GM18520 (cell line): ENCODE data around the gene ORAI3.
A peak's percentile ranks its signal among the peaks of the same experiment; 100 is the strongest.

Experiments
- ATAC-seq: cut with Tn5 transposase; IDR thresholded peaks from one replicate; pipeline ENCODE4 v1.9.1; 2021; ENCODE audit not compliant: unreplicated experiment

Gene ORAI3

DNA sequence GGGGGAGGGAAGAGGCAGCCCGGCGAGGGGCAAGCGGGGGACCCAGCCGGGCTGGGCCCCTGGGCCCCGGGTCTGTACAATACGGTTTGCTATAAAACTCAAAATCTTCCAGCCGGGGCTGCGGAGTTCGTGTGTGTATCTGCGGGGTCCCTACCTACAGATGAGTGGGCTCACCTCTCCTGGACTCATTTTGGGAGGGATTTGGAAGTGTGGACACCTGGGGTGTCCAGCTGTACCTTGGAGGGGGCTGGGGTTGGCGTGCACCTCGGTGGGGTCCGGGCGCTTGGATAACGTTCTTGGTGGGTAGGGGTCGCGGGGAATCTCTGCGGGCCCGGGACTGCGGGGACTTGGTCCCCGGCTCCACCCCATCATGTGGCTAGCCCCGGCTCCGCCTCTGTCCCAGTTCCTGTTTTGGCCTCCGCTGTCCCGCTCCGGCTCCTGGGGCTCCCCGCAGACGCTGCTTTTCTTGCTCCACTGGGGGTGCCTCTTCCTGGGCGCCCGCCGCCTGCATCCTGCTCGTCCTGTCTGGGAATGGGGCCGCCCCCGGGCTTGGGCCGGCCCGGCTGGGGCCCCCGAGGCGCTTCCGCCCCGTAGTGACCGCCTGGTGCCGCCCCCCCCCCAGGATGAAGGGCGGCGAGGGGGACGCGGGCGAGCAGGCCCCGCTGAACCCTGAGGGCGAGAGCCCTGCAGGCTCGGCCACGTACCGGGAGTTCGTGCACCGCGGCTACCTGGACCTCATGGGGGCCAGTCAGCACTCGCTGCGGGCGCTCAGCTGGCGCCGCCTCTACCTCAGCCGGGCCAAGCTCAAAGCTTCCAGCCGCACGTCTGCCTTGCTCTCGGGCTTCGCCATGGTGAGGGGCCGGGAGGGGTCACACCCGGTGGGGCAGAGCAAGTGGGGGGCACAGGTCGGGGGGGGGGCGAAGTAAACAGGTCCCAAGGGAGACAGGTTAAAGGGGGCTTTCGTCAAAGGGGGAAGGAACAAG lies at the start of gene ORAI3:
Gene ORAI3, plus strand, starts transcription at position 402 of the 983 bp plus-strand sequence. Its CDS starts 222 bp downstream, at position 624.
- peak; percentile 46 for ATAC-seq

DNA sequence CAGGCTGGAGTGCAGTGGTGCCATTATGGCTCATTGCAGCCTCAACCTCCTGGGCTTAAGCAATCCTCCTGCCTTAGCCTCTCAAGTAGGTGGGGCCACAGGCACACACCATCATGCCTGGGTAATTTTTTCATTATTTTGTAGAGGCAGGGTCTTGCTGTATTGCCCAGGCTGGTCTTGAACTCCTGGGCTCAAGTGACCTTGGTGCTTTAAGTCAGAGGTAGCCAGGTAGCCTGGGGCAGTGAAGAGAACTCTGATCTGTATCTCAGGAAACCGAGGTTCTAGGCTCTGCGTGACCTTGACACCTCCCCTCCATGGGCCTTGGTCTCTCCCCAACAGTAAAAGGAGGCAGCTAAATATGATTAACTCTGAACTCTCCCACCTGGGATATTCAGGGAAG lies 49.1 kb upstream of the ORAI3 start:
- no peak for ATAC-seq

DNA sequence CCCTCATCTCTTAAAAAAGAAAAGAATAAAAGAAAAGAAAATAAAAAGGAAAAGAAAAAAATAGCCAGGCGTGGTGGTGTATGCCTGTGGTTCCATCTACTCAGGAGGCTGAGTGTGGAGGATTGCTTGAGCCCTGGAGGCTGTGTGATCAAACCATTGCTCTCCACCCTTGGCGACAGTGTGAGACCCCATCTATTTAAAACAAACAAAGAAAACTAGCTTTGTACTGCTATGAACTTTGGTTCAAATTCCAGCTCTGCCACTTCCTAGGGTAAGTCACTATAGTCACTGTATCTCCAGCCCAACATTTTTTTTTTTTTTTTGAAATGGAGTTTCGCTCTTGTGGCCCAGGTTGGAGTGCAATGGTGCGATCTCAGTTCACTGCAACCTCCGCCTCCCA lies 48.3 kb upstream of the ORAI3 start:
- no peak for ATAC-seq

DNA sequence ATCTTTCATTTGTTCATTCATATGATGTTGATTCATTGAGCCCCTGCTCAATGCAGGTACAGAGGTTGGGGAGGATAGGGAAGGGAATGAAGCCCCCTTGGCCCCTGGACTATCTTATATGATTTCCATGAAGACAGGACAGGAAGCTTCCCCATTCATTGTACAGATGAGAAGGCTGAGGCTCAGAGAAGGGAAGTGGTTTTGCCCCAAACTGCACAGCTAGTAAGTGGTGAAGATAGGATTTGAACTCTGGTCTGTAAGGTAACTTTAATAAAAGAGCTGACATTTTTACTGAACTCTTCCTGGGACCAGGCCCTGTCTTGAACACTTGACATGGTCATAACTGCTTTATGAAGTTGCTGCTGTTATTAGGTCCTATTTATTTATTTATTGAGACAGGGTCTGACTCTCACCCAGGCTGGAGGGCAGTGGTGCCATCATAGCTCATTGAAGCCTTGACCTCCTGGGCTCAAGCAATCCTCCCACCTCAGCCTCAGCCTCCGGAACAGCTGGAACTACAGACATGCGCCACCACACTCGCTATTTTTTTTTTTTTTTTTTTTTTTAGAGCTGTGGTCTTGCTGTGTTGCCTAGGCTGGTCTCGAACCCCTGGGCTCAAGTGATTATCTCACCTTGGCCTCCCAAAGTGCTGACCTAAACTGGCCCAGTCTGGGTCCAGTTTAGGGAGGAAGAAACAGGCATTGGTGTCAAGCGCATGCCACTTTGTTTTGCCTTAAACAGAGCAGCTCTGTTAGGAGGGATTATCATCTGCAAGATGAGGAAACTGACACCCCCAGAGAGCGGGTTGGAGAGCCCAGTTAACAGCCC lies 47.5 kb upstream of the ORAI3 start:
- no peak for ATAC-seq

DNA sequence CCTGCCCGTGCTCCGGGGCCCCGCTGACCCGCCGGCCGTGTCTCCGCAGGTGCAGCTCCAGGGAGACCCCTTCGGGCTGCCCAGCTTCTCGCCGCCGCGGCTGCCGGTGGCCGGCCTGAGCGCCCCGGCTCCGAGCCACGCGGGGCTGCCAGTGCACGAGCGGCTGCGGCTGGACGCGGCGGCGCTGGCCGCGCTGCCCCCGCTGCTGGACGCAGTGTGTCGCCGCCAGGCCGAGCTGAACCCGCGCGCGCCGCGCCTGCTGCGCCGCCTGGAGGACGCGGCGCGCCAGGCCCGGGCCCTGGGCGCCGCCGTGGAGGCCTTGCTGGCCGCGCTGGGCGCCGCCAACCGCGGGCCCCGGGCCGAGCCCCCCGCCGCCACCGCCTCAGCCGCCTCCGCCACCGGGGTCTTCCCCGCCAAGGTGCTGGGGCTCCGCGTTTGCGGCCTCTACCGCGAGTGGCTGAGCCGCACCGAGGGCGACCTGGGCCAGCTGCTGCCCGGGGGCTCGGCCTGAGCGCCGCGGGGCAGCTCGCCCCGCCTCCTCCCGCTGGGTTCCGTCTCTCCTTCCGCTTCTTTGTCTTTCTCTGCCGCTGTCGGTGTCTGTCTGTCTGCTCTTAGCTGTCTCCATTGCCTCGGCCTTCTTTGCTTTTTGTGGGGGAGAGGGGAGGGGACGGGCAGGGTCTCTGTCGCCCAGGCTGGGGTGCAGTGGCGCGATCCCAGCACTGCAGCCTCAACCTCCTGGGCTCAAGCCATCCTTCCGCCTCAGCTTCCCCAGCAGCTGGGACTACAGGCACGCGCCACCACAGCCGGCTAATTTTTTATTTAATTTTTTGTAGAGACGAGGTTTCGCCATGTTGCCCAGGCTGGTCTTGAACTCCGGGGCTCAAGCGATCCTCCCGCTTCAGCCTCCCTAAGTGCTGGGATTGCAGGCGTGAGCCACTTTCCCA lies 46.6 kb upstream of the ORAI3 start:
- ATAC-seq = no peak

DNA sequence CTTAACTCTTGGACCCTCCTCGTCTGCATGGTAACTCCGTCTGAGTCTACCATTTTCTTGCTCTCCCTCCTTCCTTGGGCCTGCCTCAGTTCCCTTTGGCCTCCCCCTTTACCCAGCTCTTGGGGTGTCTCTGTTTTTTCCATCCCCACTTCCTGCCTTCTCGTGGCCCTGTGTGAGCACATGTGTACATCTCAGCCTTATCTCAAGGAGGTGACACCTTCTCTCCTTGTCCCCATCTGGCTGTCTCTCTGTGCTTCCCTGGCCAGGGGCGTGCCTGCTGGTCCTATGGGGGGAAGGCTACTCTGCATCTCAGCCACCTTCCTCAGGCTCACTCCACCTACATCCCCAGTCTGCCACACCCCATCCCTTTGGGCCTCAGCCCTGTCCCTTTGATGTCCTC lies 45.9 kb upstream of the ORAI3 start:
- ATAC-seq = no peak

DNA sequence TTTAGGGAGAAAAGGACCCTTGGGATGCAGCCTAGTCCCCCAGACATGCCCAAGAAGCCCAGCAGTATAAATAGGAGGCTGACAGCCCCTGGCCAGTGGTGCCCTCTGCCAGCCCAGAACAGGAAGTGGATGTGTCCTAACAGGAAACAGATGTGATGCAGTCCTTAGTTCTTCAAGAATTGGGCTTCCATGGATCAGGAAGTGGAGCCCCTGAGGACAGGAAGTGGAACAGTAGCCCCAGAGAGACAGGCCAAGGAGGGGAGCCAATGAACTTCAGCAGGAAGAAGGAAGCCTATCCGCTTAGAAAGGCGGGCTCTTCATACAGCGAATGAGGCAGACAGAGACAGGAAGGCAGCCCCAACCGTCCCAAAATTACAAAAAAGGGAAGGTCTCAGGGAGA lies 45.3 kb upstream of the ORAI3 start:
- no peak for ATAC-seq

DNA sequence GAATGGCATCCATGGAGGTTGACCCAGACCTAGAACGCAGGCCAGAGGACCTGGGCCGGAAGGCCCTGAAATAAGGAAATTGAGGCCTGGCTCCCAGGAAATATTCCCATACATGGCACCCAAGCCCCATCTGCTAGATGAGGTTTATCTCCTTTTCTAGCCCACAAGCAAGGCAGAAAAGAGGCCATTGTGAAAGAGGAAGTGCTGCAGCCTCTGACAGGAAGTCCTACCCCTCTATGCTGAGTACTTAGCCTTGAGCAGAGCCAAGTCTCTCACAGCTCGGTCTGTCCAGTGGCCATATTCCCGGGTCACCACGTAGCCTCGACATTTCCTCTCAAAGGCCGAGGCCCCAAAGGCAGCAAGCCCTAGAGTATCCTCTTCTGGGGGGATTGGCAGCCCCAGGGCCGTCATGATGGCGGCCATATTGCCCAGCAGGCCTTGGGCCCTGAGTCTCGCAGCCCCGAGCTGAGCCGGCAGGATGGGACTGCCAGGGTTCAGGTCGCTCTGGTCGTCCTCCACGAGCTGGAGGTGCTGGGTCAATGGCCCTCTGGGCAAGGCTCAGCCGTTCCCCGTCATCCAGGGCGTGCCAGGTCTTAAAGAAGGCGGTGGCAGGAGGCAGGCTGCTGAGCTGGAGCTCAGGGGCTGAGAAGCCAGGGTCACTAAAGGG lies 44.6 kb upstream of the ORAI3 start:
- no peak for ATAC-seq

DNA sequence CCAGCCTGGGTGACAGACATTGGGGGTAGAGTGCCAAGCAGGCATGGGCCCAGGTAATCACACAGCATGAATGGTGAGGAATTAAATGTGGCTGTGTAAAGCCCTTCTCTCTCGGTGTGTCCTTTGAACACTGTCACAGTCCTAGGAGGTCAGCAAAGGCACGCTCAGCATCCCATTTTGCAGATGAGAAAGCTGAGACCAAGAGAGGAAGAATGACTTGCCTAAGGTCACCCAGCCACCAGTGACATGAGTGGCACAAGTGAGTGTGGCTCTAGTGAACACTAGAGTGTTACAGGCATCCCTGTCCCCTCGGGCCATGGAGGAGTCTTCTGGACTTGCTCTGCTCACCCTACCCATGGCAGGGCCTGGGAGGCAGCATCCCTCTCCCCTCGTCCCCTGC lies 41.8 kb upstream of the ORAI3 start:
- no peak for ATAC-seq

DNA sequence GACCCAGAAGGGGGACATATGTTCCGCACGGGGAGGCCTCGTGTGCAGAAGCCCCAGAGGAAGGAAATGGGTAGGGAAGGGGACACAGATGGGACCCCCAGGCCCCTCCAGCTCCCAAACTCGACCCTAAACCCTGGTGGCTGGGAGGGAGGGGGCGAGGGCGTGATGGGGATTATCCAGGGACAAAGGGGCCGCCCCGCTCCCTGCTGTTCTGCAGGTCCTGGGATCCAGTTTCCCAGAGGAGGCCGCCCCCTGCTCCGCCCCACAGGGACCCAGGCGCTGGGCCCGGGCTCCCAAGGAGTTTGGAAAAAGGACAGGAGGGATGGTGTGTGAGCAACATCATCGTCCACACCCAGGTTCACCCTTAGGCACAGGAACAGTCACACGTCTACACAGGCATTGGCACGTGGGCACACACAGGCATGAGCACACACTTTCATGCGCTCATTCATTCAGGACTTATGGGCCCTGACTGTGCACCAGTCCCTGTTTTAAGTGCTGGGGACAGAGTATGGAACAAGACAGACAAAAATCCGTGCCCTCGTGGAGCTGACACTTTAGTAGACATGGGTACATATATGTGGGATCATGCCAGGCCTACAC lies 38.3 kb upstream of the ORAI3 start:
- ATAC-seq = no peak

DNA sequence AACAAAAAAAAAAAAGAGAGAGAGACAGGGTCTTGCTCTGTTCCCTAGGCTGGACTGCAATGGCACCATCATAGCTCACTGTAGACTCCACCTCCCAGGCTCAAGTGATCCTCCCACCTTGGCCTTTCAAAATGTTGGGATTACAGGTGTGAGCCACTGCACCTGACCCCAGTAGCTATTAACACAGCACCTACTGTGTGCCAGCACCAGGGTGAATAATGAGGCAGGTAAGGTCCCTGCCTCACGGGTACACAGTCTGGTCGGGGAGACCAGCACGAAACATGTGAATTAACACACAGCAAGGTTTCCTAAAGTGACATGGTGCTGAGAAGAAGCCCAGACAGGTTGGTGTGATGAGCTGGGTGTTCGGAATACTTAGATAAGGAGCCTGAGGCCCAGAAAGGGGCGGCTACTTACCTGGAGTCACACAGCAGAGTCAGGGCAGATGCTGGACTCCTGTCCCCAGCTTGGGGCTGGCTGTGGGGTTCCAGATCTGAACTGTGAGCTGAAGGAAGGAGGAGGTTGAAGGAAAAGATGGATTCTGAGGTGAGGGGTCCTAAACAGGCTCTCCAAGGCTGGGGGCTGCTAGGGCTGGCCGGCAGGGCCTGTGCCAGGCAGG lies 36.0 kb upstream of the ORAI3 start:
- ATAC-seq = no peak

DNA sequence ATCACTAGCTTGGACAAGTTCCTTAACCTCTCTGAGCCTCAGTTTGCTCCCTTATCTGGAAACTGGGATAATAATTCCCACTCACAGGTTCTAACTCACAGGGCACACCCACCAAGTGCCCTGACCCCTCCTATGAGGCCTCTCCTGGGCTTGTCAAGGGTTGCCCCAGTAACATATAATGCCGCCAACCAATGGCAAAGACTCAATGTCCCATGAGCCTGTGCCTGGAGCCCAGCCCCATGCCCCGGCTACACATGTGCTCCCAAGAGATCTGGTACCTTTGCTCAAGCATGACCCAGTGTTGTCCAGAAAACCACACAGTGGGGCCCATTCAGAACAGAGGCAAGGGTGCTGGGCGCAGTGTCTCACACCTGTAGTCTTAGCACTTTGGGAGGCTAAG lies 34.0 kb upstream of the ORAI3 start:
- ATAC-seq = no peak

DNA sequence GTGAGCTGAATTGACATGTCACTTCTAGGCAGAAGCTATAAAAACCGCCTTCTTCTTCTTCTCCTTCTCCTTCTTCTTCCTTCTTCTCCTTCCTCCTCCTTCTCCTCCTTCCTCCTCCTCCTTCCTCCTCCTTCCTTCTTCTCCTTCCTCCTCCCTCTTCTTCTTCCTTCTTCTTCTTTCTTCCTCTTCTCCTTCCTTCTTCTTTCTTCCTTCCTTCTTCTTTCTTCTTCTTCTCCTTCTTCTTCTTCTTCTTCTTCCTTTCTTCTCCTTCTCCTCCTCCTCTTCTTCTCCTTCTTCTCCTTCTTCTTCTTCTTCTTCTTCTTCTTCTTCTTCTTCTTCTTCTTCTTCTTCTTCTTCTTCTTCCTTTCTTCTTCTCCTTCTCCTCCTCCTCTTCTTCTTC lies 30.3 kb upstream of the ORAI3 start:
- ATAC-seq = no peak

DNA sequence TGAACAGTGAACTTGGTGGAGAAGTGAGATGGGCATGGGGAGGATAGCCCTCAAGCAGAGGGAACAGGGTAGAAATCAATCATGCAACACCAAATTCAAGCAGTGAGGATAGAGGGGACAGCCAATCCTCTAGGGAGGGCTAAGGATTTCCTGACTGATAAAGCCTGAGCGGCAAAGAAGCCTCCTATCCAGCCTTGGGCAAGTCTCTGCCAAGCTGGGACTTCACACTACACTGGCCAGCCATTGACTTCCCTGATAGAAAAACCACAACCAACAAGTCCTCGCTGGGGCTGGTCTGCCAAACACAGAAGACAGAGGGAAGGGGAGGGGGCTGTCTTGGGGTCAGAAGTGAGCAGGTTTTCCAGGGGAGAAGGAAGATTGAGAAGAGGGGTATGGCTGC lies 28.0 kb upstream of the ORAI3 start:
- ATAC-seq = no peak

DNA sequence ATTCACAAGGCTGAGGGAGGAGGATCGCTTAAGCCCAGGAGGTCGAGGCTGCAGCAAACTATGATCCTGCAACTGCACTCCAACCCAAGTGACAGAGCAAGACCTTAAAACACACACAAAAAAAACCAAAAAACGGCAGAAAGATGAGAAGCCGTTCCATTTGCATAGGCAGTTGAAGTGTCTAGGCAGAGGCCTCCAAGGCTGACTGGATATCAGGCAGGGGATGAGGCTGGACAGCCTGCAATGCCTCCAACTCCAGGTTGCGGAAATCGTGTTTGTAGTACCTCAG lies 27.5 kb upstream of the ORAI3 start:
- ATAC-seq = no peak

DNA sequence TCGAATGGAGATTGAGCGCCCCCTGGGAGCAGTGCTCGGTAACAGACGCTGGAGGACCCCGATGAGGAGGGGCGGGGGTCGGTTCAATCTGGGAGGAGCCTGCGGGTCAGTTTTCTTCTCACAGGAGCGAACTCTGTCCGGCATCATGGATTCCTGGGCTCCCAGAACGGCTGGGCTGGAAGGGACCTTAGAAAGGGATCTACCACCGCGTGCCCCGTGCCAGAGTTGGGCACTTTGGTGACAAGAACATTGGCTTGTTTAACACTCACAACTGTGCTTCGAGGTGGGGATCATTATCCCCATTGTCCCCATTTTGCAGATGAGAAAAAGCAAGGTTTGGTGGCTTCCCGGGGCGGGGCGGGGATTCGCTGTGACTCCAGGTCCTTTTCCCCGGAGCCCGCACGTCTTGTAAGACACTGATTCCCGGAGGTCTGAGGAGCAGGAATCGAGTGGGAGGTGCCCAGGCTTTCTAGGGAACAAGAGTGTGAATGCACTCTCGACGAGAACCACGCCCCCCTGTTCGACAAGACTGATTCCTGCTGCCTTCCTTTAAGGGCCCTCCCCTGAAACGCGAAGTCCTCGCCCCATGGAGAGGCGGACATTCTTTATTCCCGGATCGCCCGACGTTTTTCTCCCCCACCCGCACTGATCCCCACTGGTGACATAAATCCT lies 27.0 kb upstream of the ORAI3 start:
- ATAC-seq = no peak

DNA sequence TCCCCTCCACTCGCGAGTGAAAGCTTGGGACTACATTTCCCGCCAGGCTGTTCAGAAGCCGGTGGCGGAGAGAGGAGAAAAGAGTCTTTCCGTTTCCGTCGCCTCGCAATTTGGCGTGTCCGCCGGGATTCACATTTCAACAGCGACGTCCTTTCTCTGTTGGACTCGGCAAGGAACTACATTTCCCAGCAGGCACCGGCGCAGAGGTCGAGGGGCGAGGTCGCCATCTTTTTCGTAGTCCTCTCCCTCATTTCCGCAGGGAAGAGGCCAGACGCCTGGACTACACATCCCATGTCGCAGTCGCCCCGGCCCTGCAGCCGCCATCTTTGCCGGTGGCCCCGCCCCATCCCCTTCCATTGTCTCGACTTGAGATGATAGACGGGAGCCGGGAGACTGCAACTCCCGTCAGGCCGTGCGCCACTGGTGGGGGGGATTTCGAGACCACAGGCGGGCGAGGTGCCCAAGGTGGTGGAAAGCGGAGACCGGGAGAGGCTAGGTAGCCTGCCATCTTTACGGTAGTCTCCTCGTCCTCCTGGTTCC lies 26.4 kb upstream of the ORAI3 start:
- ATAC-seq = peak; percentile 76

DNA sequence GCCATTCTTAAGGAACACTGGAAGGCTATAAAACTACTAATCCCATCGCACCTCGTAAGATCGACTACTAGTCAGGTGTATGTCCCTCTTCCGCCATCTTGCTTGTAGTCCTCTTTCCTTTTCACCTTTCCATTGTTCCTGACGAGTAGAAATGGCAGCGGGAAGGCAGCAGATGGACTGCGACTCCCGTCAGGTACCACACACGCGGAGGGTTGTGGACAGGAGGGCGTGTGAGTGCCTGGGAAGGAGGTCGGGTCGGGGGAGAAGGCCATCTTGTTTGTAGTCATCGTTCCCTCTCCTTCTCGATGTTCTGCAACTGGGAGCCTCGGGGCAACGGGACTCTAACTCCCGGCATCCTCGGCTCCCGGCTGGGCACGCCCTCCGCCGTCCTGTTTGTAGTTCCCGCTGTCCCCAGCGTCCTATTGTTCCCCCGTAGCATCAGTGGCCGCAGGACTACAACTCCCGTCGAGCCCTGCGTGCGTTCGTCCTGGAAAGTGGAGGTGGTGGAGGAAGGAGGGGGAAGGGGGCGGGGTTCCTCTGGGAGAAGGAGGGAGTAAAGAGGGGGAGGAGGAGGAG lies 25.8 kb upstream of the ORAI3 start:
- ATAC-seq = peak; percentile 70
